HEK293 (cell line): ENCODE measurements around the gene SLC38A3.
A peak's percentile ranks its signal among the peaks of the same experiment; 100 is the strongest.

Experiments used
- CTCF ChIA-PET: fragments of 350-600 bp; formaldehyde crosslinking; extraction: SDS; loops from one replicate; lab custom pipeline; 2021; ENCODE audit warnings: antibody characterized with exemption; lab: Yijun Ruan, JAX
- POLR2A ChIA-PET: fragments of 300-600 bp; formaldehyde crosslinking; extraction: SDS; loops from one replicate; lab custom pipeline; 2020; ENCODE audit warnings: antibody characterized with exemption, inconsistent platforms; lab: Yijun Ruan, JAX
- H3K27ac ChIP-seq: fragments of 200-500 bp; sonication (Bioruptor generic); 2 replicates; pipeline ENCODE4 v1.5.1; 2014; ENCODE audit warnings: low read depth, low read length, control low read depth, inconsistent platforms; ENCODE audit errors: extremely low read depth
- H3K36me3 ChIP-seq, 2 experiments: fragments of 200-500 bp in 1 of 2; sonication (Bioruptor generic) in 1 of 2; 1 replicate in 1 of 2; 2 replicates in 1 of 2; pipeline ENCODE4 v1.5.1; 2014 to 2017; ENCODE audit warnings: inconsistent platforms in 2 of 2, low read length in 2 of 2; ENCODE audit not compliant: control insufficient read depth in 2 of 2, insufficient read depth in 1 of 2
- H3K4me1 ChIP-seq: fragments of 200-500 bp; sonication (Bioruptor generic); 2 replicates; pipeline ENCODE4 v1.5.1; 2014; ENCODE audit warnings: mild to moderate bottlenecking, low read length, inconsistent platforms; ENCODE audit not compliant: control insufficient read depth, insufficient read depth
- H3K4me3 ChIP-seq: 2 replicates; pipeline ENCODE4 v1.5.1; 2011; ENCODE audit warnings: low read depth, mild to moderate bottlenecking, control low read depth, low read length, moderate library complexity
- H3K9me3 ChIP-seq: fragments of 200-500 bp; sonication (Bioruptor generic); 2 replicates; pipeline ENCODE4 v1.5.1; 2014; ENCODE audit warnings: low read depth, low read length, inconsistent platforms; ENCODE audit not compliant: control insufficient read depth, insufficient read depth
- RBAK ChIP-seq: fragments of 450-650 bp; formaldehyde crosslinking; IDR thresholded peaks from 2 replicates; pipeline ENCODE4 v1.5.1; 2016; ENCODE audit warnings: missing biosample characterization, missing genetic modification characterization
- ZFP37 ChIP-seq: fragments of 450-650 bp; formaldehyde crosslinking; IDR thresholded peaks from 2 replicates; pipeline ENCODE4 v1.5.1; 2016; ENCODE audit warnings: missing biosample characterization, missing genetic modification characterization
- ZIC2 ChIP-seq: fragments of 450-650 bp; formaldehyde crosslinking; IDR thresholded peaks from 2 replicates; pipeline ENCODE4 v1.5.1; 2016; ENCODE audit warnings: missing biosample characterization, missing genetic modification characterization
- TF ChIP-seq, protein P1 (sequence below): fragments of 450-650 bp; formaldehyde crosslinking; IDR thresholded peaks from 2 replicates; pipeline ENCODE4 v1.5.1; 2016; ENCODE audit warnings: missing biosample characterization, missing genetic modification characterization, borderline replicate concordance
- TF ChIP-seq, protein P2 (sequence below): fragments of 450-650 bp; formaldehyde crosslinking; IDR thresholded peaks from 2 replicates; pipeline ENCODE4 v1.5.1; 2016; ENCODE audit warnings: missing biosample characterization, missing genetic modification characterization
- TF ChIP-seq, protein P3 (sequence below): fragments of 450-650 bp; formaldehyde crosslinking; IDR thresholded peaks from 2 replicates; pipeline ENCODE4 v1.5.1; 2016; ENCODE audit warnings: missing biosample characterization, missing genetic modification characterization

SLC38A3 gene

GRCh38 chr3:50174517-50174895 is 30.6 kb upstream of the SLC38A3 start:
- Histone ChIP-seq H3K4me1 (no peaks in the 10 kb centered on the region), H3K9me3 (no peaks in the 10 kb centered on the region), H3K27ac (no peak overlapping the region), H3K4me3 (no peak overlapping the region), H3K36me3 (peaks cover 0 to 38% of the 10 kb centered on the region in 2 experiments; a peak in 1 of 3 replicates)
- TF ChIP-seq, protein P1, sequence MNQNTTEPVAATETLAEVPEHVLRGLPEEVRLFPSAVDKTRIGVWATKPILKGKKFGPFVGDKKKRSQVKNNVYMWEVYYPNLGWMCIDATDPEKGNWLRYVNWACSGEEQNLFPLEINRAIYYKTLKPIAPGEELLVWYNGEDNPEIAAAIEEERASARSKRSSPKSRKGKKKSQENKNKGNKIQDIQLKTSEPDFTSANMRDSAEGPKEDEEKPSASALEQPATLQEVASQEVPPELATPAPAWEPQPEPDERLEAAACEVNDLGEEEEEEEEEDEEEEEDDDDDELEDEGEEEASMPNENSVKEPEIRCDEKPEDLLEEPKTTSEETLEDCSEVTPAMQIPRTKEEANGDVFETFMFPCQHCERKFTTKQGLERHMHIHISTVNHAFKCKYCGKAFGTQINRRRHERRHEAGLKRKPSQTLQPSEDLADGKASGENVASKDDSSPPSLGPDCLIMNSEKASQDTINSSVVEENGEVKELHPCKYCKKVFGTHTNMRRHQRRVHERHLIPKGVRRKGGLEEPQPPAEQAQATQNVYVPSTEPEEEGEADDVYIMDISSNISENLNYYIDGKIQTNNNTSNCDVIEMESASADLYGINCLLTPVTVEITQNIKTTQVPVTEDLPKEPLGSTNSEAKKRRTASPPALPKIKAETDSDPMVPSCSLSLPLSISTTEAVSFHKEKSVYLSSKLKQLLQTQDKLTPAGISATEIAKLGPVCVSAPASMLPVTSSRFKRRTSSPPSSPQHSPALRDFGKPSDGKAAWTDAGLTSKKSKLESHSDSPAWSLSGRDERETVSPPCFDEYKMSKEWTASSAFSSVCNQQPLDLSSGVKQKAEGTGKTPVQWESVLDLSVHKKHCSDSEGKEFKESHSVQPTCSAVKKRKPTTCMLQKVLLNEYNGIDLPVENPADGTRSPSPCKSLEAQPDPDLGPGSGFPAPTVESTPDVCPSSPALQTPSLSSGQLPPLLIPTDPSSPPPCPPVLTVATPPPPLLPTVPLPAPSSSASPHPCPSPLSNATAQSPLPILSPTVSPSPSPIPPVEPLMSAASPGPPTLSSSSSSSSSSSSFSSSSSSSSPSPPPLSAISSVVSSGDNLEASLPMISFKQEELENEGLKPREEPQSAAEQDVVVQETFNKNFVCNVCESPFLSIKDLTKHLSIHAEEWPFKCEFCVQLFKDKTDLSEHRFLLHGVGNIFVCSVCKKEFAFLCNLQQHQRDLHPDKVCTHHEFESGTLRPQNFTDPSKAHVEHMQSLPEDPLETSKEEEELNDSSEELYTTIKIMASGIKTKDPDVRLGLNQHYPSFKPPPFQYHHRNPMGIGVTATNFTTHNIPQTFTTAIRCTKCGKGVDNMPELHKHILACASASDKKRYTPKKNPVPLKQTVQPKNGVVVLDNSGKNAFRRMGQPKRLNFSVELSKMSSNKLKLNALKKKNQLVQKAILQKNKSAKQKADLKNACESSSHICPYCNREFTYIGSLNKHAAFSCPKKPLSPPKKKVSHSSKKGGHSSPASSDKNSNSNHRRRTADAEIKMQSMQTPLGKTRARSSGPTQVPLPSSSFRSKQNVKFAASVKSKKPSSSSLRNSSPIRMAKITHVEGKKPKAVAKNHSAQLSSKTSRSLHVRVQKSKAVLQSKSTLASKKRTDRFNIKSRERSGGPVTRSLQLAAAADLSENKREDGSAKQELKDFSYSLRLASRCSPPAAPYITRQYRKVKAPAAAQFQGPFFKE = no peak
- TF ChIP-seq, protein P2, sequence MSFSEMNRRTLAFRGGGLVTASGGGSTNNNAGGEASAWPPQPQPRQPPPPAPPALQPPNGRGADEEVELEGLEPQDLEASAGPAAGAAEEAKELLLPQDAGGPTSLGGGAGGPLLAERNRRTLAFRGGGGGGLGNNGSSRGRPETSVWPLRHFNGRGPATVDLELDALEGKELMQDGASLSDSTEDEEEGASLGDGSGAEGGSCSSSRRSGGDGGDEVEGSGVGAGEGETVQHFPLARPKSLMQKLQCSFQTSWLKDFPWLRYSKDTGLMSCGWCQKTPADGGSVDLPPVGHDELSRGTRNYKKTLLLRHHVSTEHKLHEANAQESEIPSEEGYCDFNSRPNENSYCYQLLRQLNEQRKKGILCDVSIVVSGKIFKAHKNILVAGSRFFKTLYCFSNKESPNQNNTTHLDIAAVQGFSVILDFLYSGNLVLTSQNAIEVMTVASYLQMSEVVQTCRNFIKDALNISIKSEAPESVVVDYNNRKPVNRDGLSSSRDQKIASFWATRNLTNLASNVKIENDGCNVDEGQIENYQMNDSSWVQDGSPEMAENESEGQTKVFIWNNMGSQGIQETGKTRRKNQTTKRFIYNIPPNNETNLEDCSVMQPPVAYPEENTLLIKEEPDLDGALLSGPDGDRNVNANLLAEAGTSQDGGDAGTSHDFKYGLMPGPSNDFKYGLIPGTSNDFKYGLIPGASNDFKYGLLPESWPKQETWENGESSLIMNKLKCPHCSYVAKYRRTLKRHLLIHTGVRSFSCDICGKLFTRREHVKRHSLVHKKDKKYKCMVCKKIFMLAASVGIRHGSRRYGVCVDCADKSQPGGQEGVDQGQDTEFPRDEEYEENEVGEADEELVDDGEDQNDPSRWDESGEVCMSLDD (tag by site-specific recombination) = no peak
- ChIA-PET POLR2A (no interaction called here), CTCF (interaction anchor here (0.7 to 0.8 kb wide), 2 partner anchors 16 to 125 kb away, joined by 3 to 5 read pairs; no protein-coding TSS in a partner anchor)

- peaks cover 0 to 38% of the 10 kb centered on the region in 2 experiments; a peak in 1 of 3 replicates for H3K36me3 ChIP-seq
- TF ChIP-seq ZIC2 (tag by site-specific recombination) (peak; percentile 16; the same call in 1 of the 2 replicates), RBAK (tag by site-specific recombination) (no peak)
- TF ChIP-seq, all 188 proteins: peak for 1
- ChIA-PET POLR2A (interaction anchor here (0.6 kb wide), 1 partner anchor 40 kb away, joined by 5 read pairs; no protein-coding TSS in a partner anchor), CTCF (interaction anchor here (0.7 kb wide), 1 partner anchor 125 kb away, joined by 3 read pairs; no protein-coding TSS in a partner anchor)
- Histone ChIP-seq H3K27ac (no peak overlapping the region), H3K9me3 (no peaks in the 10 kb centered on the region), H3K4me1 (no peaks in the 10 kb centered on the region), H3K4me3 (no peak overlapping the region)
These were observed 30.0 kb upstream of the SLC38A3 start for GRCh38 chr3:50174947-50175524.

DNA sequence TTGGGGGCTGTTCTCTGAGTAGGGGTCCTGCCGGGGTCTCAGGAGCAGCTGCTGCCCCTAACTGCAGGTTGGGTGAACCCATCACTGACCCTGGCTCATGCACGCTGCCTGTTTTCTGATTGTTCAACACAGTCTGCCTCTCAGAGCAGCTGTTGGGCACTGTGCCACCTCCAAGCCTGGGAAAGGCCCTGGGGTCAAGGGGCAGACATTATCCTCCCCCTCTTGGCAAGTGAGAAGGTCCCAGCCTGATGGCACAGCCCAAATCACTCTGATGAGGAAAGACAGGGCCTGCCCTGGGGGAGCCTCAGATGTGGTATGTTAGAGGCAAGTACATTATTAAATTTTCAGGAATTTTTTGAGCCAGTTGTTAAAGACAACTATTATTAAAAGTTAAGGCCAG is 27.7 kb upstream of the SLC38A3 start:
- peaks cover 0 to 45% of the 10 kb centered on the region in 2 experiments; a peak in 1 of 3 replicates for H3K36me3 ChIP-seq
- no peak overlapping the region for H3K4me3 ChIP-seq
- H3K9me3 ChIP-seq = no peaks in the 10 kb centered on the region
- ChIA-PET CTCF (interaction anchor here (3.8 kb wide), 1 partner anchor 12 kb away, joined by 18 read pairs; no protein-coding TSS in a partner anchor), POLR2A (no interaction called here)
- H3K4me1 ChIP-seq = no peaks in the 10 kb centered on the region
- TF ChIP-seq ZFP37 = no peak
- TF ChIP-seq, protein P3, sequence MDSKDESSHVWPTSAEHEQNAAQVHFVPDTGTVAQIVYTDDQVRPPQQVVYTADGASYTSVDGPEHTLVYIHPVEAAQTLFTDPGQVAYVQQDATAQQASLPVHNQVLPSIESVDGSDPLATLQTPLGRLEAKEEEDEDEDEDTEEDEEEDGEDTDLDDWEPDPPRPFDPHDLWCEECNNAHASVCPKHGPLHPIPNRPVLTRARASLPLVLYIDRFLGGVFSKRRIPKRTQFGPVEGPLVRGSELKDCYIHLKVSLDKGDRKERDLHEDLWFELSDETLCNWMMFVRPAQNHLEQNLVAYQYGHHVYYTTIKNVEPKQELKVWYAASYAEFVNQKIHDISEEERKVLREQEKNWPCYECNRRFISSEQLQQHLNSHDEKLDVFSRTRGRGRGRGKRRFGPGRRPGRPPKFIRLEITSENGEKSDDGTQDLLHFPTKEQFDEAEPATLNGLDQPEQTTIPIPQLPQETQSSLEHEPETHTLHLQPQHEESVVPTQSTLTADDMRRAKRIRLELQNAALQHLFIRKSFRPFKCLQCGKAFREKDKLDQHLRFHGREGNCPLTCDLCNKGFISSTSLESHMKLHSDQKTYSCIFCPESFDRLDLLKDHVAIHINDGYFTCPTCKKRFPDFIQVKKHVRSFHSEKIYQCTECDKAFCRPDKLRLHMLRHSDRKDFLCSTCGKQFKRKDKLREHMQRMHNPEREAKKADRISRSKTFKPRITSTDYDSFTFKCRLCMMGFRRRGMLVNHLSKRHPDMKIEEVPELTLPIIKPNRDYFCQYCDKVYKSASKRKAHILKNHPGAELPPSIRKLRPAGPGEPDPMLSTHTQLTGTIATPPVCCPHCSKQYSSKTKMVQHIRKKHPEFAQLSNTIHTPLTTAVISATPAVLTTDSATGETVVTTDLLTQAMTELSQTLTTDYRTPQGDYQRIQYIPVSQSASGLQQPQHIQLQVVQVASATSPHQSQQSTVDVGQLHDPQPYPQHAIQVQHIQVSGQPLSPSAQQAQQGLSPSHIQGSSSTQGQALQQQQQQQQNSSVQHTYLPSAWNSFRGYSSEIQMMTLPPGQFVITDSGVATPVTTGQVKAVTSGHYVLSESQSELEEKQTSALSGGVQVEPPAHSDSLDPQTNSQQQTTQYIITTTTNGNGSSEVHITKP (tag by site-specific recombination) = peak; percentile 59; the same call in 1 of the 2 replicates
- no peak overlapping the region for H3K27ac ChIP-seq
